Measurements from ENCODE around the gene BTBD17.

- TF ChIP-seq EP300 (IDR thresholded peaks at IDR 0.05; ENCODE audit: borderline replicate concordance), result no peak
- TF ChIP-seq ZBTB7A (IDR thresholded peaks at IDR 0.05; ENCODE audit: low read depth), result no peak
- TF ChIP-seq TCF12 (IDR thresholded peaks at IDR 0.05; ENCODE audit: low read depth), result no peak
- TF ChIP-seq TEAD4 (IDR thresholded peaks at IDR 0.05), result no peak
- TF ChIP-seq CEBPB (IDR thresholded peaks at IDR 0.05), result no peak
- TF ChIP-seq TAF1 (IDR thresholded peaks at IDR 0.05; ENCODE audit: low read depth), result no peak
Measured at GRCh38 chr17:74371653-74372147, 10.0 kb upstream of the BTBD17 start.

Data from Ishikawa (cell line).